Activated CD4-positive, CD25-positive, alpha-beta regulatory T cell (primary cell): ENCODE data around the gene HOXB7.

ENCODE experiments used
- DNase-seq, 4 experiments: peaks; one replicate each; lab custom pipeline; 2025; lab: John Stamatoyannopoulos, UW

The HOXB7 gene

DNA sequence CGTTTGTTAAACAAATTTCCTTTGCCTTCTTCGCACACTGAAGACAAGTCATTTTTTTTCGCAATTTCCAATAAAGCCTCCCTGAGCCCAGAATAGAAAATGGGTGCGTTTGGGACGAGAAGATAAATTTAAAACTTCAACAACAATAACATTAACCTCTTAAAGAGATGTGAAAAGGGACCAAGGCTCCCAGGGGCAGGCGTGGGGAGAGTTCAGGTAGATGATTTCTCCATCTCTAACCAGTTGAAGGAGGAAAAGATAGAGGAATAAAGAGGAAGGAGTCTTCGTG is 31.4 kb downstream of the HOXB7 start:
- no peak for DNase-seq

DNA sequence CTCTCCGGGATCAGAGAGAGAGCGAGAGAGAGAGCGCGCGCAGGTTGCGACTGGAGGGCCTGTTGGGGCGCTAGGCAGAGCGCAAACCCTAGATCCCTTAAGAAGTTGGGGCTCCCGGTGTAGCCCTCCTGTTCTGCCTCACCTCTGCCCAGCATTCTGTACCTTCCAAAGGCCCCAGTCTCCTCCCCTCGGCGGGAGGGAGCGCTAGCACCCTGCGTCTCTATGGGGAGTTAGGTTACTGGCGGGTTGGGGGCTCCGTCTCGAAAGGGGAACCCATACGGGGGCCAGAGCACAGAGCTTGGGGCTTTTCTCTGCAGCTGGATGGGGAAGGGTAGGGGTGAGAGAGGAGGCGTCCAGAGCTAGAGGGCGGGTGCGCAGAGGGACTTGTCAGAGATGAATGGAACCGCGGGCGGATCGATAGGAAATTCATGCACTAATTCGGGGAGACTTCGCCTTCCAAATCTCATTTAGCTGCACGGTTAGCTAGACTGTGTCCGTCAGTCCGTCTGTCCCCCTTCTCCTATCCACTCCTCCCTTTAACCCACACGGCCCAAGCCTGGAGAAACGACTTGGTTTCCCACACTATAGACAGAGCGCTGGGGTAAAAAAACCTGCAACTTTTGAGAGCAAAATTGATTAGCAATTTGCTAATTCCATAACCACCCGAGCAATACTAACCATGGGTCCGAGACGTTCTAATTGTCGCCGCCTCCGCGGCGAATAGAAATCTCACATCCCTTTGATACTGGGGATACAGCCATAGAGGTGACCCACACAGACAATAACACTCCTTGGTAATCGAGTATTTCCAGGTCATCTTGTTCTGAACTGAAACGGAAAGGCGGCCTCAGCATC is 32.0 kb downstream of the HOXB7 start:
- no peak for DNase-seq

DNA sequence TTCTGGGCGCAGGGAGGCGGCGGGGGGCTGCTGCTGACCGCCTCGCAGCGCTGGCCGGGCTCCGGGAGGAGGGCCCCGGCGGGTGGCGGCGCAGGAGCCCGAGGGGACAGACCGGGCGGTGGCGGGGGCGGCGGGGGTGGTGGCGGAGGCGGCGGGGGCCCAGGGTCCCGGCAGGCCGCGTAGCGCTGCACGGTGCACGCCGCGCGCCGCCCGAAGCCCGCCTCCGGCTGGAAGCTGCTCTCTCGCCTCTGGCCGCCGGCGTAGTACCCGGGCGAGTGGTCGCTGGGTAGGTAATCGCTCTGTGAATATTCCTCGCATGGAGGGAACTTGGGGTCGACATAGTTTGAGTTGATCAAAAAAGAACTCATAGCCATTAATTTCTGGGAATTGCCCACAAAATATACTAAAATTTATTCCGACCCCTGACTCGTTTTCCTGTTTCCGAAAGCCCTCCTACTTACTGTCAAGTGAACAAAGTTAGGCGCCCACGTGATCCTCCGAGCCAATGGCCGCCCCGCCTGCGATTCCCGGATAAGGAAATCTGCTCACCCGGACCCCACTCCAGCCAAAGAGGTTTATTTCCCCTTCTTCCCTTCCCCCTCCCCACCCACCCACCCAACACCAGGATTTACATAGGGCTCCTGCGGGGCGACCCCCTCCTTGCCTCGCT is 32.7 kb downstream of the HOXB7 start, which contains the start of gene HOXB4:
TSS of gene HOXB4 (minus strand) at position 405 of the 670 bp plus-strand sequence. CDS start at position 374, 31 bp downstream.
- peak in 2 of 4 experiments; percentile 22 to 31 for DNase-seq

DNA sequence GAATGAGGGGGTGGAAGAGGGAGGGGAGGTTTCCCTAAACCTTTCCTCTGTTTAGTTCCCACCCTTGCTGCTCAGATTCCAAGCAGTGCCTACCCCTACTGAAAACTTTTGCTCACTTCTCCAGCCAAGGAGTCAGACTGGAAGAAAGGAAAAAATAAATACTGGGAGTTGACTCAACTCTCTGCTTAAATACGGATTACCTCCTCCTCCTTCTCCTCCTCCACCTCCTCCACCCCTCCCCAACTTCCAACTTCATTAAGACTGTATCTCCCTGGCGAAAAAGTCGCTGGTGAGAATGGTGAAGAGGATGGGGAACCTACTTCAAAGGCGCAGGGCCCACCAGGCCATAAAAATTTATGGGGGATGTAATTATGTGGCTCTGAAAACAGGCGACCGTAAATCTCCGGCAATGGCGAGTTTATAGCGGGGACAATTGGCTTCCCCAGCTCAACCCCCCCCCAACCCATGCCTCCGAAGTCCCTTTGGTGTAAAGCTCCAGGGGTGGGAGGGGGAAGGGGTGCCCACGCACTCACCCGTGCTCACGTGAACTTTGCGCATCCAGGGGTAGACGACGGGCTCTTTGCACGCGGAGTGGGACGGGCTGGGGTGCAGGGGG is 33.4 kb downstream of the HOXB7 start:
- DNase-seq = no peak

DNA sequence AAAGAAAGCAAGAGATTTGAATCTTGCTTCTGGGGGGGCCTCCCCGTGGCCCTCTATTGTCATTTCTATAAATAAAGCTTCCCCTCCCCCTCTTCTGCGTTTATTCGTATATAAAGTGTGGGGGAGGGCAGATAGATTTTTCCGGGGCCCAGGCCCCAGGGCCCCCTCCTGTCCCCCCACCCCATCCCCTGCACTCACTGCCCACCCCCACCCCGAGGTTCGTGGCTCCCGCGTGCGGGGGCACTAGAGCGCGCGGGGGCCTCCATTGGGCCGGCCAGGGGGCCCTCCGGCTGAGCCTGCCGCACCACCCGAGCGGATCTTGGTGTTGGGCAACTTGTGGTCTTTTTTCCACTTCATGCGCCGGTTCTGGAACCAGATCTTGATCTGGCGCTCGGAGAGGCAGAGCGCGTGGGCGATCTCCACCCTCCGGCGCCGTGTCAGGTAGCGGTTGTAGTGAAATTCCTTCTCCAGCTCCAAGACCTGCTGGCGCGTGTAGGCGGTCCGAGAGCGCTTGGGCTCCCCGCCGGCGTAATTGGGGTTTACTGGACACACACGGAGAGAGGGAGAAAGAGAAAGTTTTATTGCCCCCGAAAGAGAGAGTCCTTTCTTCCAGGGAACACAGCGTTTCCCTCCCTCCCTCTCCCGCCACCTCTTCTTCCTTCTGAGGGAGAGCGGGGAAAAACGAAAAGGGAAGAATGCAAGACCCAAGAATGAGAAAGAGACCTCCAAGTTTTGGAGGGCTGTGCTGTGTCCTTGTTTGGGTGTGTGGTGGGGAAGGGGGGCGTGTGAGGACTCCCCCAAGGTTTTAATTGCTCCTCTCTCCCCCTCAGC is 34.1 kb downstream of the HOXB7 start:
- no peak for DNase-seq

DNA sequence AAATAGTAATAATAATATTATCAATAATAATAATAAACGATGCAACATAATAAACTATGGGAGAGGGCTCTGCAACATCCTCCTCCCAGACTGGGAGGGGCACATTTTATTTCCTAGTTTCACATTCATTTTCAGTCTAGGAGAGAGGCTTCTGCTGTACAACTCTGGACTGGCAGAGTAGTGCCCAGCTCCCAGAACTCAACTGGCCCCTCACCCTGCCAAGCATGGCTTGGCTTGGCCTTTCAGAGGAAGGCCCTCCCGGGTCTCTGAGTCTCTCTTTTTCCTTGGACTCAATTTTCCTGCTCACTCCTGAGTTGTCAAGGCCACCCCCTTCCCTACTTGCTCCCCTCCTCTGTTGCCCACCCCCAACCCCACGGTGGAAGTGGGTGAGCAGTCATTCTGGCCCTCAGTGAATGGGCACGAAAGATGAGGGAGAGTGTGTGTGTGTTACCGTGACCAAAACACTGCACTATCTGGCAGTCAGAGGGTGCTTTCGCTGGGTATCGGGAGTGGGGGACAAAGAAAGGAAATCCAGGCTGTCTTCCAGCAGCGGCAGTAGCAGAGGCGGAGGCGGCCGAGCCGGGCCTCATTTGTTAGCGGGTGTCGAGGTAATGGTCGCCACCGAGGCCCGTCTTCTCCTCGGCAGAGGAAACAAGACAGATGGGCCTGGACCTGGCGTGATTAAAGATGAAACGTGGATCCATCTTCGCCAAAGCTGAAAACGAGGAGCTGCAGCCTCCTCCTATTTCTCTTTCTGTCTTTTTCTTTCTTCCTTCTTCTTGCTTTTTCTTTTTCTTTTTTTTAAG is 34.9 kb downstream of the HOXB7 start:
- no peak for DNase-seq

DNA sequence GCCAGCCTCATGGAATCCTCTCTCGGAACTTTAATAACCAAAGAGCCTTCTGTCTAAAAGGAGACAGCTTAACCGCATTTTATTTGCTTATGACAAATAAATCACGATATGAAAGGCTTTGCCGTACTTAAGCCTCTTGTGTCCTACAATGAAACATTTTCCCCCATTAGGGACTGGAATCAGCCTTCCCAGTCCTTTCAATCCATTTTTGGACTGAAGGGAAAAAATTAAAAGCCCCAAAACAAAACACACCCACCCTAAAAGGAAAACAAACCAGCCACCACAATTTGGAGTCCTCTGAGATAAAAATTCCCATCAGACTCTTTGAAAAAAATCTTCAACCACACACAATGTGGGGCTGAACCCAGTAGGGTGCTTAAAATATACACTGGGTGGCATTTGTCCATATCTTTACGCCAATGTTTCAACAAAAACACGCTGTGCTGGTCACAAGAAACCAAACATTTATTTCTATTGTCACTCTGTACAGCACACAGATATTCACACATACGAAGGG is 35.7 kb downstream of the HOXB7 start:
- no peak for DNase-seq

DNA sequence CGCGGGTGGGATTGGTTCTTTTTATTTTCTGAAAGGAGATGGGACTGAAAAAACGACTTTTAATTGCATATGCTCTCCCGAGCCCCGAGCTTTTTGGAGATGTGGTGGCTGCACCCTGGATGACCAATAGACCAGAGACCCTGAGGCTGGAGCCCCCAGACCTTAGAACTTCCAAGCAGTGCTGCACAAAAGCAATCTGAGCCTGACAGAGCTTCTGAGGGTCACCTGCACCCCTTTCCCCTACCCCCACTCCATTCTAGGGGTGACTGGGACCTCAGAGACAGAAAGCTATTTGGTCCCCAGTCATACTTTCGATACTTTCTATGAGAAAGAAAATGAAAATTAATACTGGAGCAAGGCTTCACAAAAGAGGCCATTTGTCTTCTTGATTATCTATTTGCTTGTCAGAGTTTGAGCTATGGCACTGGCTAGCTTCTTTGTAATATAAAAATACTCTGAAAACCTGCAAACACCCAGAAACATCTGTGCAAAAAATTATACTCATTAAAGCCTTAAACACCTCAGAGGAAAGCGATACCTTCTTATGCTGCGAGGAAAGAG is 36.2 kb downstream of the HOXB7 start:
- no peak for DNase-seq

DNA sequence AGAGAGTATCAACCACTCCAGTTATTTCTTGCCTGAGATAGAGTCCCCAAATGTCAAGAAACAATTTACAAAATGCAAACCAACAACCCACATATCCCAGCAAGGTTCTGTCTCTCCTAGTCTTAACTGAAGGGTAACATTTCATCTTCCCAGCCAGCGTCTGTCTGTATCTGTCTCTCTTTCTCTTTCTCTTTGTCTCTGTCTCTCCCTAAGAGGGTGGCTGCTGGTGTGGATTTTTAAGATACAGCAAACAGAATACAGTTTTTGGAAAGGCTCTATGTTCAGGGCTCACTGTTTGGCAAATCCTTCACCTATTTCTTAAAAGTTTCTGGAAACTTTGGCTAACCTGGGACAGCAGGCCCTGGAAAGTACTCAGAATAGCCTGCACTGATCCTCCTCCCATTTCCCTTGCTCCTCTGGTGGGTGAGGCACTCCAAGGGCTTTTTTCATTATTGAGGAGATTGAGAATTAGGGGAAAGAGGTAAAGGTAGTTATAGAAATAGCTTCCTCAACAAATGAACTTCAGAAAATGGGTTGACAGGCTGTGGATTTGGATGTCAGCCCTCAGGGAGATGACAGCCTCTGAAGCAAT is 38.9 kb downstream of the HOXB7 start:
- no peak for DNase-seq

DNA sequence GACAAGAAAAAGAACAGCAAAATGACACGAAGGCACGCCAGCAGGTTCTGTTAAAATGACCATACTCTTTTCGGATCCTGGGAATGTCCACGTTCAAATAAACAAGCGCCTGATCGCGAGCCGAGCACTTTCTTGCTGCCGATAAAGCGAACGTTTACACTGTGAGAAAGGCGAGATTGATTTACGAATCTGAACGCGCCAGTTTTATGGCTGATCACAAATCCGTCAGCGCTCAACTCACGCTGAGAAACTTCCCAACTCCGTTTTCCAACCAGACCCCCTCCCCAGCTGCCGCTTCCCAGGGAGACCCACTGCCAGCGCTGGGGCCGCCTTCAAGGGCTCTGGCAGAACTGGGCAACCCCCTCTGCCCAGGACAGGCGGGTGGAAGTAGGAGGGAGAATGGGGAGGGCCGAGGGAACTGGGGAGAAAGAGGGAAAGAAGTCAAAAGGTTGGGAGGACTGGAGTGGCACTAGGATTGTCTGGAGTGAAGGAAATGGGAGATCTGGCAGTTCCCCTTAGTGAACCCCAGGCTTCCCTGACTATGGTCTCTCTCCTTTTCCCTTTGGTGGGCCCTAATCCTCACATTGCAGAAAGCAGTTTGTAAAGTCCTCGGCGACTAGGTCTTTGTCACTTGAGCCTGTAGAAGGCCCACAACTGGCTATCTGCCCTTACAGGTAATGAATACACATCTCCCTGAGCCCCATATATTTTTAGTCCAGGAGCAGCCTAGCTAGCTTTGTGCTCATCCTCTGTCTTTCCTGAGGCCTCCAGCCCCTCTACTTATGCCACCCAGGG is 39.6 kb downstream of the HOXB7 start:
- DNase-seq = no peak

DNA sequence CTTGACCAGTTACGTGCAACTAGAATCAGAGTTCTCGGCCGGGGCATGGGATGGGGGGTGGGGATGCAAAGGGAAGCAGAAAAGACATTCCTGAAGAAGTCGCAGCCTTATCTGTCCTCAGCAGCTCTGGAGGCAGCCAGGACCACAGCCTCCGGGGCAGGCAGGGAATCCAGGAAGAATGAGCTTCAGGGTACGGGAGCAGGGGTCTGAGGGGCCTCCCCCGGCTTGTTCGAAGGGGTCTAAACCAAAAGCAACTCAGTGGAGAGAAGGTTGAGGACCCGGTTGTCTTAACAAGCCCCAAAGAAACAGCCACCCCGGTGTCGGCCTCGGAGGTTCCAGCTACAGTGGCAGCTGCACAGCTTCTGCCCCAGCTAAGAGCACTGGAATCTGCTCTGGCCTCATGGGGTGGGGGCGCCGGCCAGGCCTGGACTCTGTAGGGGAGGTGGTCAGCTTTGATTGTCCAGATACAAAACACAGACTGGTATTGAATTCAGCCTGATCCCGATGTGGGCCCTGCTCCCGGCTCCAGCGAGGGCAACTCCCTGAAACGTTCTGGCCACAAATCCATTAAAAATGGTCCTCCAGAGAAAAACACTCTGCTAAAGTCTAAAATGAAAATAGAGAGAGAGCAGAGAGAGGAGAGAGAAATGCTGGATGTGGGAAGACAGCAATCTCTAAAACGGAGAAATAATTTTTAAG is 40.3 kb downstream of the HOXB7 start:
- no peak for DNase-seq

DNA sequence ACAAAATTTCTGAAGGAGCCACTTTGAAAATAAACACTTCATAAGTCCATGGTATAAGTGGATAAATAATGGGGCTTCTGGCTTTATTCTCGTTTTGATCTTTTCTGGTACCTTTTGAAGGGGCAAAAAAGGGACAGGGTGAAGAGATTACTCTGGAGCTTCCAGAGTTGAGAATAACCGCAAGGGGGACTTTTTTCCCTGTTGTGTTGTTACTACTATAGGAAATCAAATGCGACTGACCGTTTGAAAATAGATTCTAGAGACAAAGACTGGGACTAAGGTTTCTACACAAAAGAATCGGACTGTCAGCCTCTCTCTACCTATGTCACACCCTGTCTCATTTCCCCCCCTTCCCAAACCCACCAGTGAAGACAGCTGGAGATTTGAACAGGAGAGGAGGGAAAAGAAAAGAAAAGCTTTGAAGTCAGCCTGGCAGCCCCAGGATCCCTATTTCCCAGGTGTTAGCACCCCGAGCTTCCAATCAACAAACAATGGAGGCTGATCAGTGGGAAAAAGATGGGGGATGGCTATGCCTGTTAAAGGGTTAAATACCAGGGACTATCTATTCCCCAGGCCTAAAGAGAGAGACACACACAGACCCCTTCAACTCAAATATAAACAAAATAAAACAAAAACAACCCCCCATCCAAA is 41.0 kb downstream of the HOXB7 start:
- DNase-seq = no peak

DNA sequence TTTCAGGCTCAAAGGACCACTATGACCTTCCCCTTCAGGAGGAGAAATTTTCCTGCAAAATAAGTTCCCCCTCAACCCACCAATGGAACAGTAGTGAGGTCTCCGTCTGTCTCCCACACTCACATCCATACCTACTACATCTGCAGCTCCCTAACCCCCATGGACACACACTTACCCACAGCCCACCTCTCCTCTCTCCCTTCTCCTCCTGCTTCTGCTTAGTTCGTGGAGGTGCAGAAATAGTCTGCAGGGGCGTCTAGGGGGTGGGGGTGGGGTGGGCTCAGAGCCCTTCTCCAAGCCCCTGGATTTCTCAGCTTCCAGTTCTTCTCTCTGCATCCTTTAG is 41.6 kb downstream of the HOXB7 start:
- DNase-seq = no peak

DNA sequence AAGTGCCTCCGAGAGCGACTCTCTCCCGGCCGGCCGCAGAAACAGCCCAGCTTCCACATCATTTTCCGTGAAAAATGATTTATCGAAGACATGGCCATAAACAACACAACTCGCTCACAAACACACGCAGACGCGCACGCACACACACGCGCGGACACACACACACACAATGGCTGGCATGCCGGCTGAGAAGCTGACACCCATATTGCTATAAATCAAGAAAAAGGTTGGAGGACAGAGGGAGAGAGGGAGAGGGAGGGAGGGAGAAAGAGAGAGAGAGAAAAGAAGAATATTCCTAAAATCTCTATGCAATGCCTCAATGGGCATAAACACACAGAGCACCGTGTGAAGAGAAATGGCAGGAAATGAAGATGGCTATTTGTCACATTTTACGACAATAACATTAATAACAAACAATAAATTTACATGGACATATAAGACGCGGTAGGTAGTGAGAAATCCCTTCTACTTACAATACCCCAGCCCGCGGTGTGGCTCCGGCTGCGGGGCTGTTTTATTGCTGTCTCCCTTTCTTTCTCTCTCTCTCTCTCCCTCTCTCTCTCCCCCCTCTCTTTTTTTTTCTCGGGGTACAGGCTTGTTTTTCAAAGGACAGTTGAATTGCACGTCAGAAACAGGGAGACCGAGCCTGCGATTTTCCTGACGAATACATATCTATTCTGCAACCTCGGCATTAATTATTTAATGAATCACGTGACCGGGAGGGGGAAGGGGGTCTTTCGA is 42.1 kb downstream of the HOXB7 start:
- DNase-seq = no peak

DNA sequence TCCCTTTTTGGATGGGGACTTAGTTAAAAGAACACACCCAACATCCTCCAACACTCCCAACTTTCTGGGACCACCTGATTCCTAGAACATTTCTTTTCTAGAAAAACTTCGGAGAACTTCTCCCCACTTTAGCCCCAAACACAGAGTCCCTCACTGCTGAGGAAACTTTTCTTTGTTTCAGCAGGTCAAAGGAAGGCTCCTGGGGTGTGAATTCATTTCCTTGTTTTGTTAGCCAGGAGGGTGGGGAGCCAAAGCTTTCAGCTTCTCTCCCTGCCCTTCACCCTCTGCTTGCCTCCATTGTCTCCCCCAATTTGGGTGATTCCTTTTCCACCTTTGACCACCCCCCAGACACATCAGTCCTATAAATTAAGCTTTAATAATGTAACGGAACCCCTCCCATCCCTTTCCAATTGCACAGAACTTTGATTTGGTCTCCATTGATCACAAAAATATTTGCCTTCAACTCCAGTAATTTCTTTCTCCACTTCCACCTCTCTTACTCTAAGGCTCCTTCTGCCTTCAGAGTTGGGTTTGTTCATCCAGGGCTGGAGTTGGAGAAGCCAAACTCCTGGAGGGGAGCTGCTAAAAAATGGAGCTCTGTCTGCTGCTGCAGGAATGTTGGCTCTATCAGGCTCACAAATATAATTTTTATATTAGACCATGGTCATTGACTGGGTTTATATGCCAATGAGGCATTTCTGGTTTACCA is 43.0 kb downstream of the HOXB7 start:
- DNase-seq = no peak

DNA sequence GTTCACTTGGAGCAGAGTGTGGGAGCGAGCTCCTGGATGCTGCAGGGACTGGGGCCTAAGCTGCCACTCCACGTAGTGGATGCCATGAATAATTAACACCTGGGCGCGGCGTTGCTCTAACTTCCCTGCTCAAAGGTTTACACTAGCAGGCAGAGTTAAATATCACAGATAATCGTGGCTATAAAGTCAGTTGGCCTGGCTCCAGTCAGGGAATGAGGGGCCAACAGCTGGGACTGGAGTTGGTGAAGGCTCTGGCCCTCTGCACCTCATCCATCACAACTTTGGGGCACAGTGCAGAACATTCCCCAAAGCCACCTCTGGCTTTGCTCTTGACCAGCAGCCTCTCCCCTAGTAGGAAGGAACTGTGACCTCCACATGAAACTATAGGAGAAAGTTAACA is 43.6 kb downstream of the HOXB7 start:
- DNase-seq = no peak

DNA sequence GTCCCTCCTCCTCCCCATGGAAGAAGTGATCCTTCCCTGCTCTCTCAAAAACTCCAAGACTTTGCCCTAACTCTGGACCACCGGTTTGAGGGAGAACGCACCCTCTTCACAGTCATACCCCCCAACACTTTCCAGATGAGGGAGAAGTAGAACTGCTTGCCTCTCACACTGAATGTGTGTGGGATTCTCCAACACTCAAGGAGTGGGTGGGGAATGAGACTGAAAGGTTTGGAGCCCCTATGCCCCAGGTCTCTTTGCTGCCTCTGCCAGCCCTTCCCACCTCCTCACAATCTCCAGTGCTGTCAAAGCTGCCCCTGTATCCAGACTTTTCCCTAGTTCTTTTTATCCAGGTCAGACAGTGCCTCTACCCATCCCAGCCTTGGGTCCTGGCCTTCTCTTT is 44.1 kb downstream of the HOXB7 start:
- DNase-seq = no peak
